ENCODE results near the gene CAPN10. TPM values are rescaled to one million over a fixed set of nuclear protein-coding genes. Genes with fewer than 3 reads are reported as not detected.

CAPN10 gene
- total RNA-seq, 1 donor from 2014 or later = 24.9 TPM

GRCh38 chr2:240553956-240554480 is 32.5 kb upstream of the CAPN10 start:
- Histone ChIP-seq H4K20me1 (ENCODE audit: insufficient read depth, low read length) (peaks cover 13% of the 10 kb centered on the region), H3K79me2 (ENCODE audit: insufficient read depth, low read length) (peaks cover 30% of the 10 kb centered on the region), H3K27ac (ENCODE audit: low read depth, low read length) (no peak overlapping the region), H3K9me3 (ENCODE audit: insufficient read depth, low read depth, low read length) (no peaks in the 10 kb centered on the region), H3K4me2 (ENCODE audit: low read length) (no peak overlapping the region), H3K36me3 (ENCODE audit: insufficient read depth, low read length) (no peaks in the 10 kb centered on the region), H3K27me3 (ENCODE audit: insufficient read depth, low read length) (no peaks in the 10 kb centered on the region), H3K9ac (ENCODE audit: low read length) (no peak overlapping the region), H3K4me3 (ENCODE audit: insufficient read depth, low read depth, low read length) (no peak overlapping the region), H2AFZ (ENCODE audit: low read depth, low read length) (no peak overlapping the region), H3K4me1 (ENCODE audit: insufficient read depth, low read length) (peaks cover 17% of the 10 kb centered on the region)
- H3K36me3 Mint-ChIP-seq (ENCODE audit: low read depth, unreplicated experiment) = peaks cover 18% of the 10 kb centered on the region
- no peak overlapping the region for H3K27ac Mint-ChIP-seq (ENCODE audit: unreplicated experiment)
- TF ChIP-seq EZH2 (IDR thresholded peaks at IDR 0.05; ENCODE audit: insufficient read depth, low read length) = no peak
- no peak for TF ChIP-seq CTCF (IDR thresholded peaks at IDR 0.05; ENCODE audit: insufficient read depth, low read depth, low read length)
- no peaks in the 10 kb centered on the region for H3K4me1 Mint-ChIP-seq (ENCODE audit: low read depth, unreplicated experiment)
- FAIRE-seq (no peak), DNase-seq (ENCODE audit: low read depth) (no peak)
- H3K27me3 Mint-ChIP-seq (ENCODE audit: low read depth, unreplicated experiment) = peaks cover 2% of the 10 kb centered on the region
- H3K9me3 Mint-ChIP-seq (ENCODE audit: unreplicated experiment) = peaks cover 6% of the 10 kb centered on the region
- no peak overlapping the region for H3K4me3 Mint-ChIP-seq (ENCODE audit: unreplicated experiment)

- no peak for FAIRE-seq
- peaks cover 6% of the 10 kb centered on the region for H3K9me3 Mint-ChIP-seq (ENCODE audit: unreplicated experiment)
- peaks cover 22% of the 10 kb centered on the region for H4K20me1 ChIP-seq (ENCODE audit: insufficient read depth, low read length)
Measured at GRCh38 chr2:240554767-240555493, 31.6 kb upstream of the CAPN10 start.

More at GRCh38 chr2:240554767-240555493, 31.6 kb upstream of the CAPN10 start:
- H3K4me2 ChIP-seq (ENCODE audit: low read length) = no peak overlapping the region
- no peak overlapping the region for H2AFZ ChIP-seq (ENCODE audit: low read depth, low read length)
- H3K4me3 ChIP-seq (ENCODE audit: insufficient read depth, low read depth, low read length) = no peak overlapping the region
- Mint-ChIP-seq H3K36me3 (ENCODE audit: low read depth, unreplicated experiment) (peaks cover 18% of the 10 kb centered on the region), H3K4me3 (ENCODE audit: unreplicated experiment) (no peak overlapping the region), H3K27me3 (ENCODE audit: low read depth, unreplicated experiment) (peaks cover 2% of the 10 kb centered on the region), H3K4me1 (ENCODE audit: low read depth, unreplicated experiment) (peaks cover 2% of the 10 kb centered on the region), H3K27ac (ENCODE audit: unreplicated experiment) (no peak overlapping the region)
- no peak overlapping the region for H3K9ac ChIP-seq (ENCODE audit: low read length)
- H3K36me3 ChIP-seq (ENCODE audit: insufficient read depth, low read length) = no peaks in the 10 kb centered on the region
- peaks cover 26% of the 10 kb centered on the region for H3K4me1 ChIP-seq (ENCODE audit: insufficient read depth, low read length)
- DNase-seq (ENCODE audit: low read depth) = no peak
- no peaks in the 10 kb centered on the region for H3K27me3 ChIP-seq (ENCODE audit: insufficient read depth, low read length)
- TF ChIP-seq CTCF (IDR thresholded peaks at IDR 0.05; ENCODE audit: insufficient read depth, low read depth, low read length) (no peak), EZH2 (IDR thresholded peaks at IDR 0.05; ENCODE audit: insufficient read depth, low read length) (no peak)
- H3K9me3 ChIP-seq (ENCODE audit: insufficient read depth, low read depth, low read length) = no peaks in the 10 kb centered on the region
- no peak overlapping the region for H3K27ac ChIP-seq (ENCODE audit: low read depth, low read length)
- peaks cover 35% of the 10 kb centered on the region for H3K79me2 ChIP-seq (ENCODE audit: insufficient read depth, low read length)
